Keratinocyte (primary cell): ENCODE results near the gene CMYA5.

Experiments used
- EZH2 ChIP-seq: IDR thresholded peaks from one replicate; pipeline ENCODE4 v1.6.1; 2012; ENCODE audit warnings: inconsistent platforms, mild to moderate bottlenecking, low read length, moderate library complexity
- TF ChIP-seq, protein P1 (sequence below), 3 experiments: IDR thresholded peaks in 1 of 3; conservative IDR thresholded peaks in 1 of 3; optimal IDR thresholded peaks in 1 of 3; 2 replicates in 2 of 3; 3 replicates in 1 of 3; pipeline versions ENCODE3 to v1.5.1; 2011; ENCODE audit warnings: low read length in 3 of 3, mild to moderate bottlenecking in 3 of 3, moderate library complexity in 2 of 3, control low read depth in 1 of 3, inconsistent platforms in 1 of 3; ENCODE audit not compliant: insufficient read depth in 2 of 3; ENCODE audit errors: extremely low read depth in 1 of 3

DNA sequence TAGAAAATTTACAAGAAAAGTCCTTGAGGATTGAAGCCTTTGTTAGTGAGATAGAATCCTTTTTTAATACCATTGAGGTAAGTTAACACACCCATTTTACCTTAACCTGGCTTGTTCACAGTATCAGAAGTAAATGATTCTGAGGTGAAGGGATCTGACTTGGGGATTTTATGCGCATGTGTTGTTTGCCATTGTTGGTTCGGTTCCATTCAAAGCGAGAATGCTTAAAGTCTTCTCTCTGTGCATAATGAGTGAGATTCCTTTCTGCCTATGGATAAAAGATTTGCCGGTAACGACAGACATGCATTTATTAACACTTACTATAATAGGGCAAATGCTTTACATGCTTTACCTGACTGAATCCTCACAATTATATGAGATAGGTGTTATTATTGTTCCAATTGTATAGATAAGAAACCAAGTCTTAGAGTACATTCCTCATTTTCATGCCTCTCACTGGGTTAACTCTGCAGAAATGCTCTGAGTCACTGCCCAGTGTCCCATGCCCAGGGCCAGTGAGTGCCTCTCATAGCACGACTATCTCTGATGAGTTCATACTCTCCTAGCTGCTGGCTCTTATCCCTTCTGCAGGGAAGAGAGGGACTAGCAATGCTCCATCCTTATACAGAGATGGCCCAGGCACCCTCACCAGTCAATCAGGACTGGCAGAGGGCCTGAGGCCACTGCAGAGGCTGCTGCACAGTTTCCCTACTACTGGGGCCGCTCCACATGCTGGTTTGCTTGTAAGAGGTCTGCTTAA lies 54.4 kb downstream of the CMYA5 start:
- TF ChIP-seq, protein P1, sequence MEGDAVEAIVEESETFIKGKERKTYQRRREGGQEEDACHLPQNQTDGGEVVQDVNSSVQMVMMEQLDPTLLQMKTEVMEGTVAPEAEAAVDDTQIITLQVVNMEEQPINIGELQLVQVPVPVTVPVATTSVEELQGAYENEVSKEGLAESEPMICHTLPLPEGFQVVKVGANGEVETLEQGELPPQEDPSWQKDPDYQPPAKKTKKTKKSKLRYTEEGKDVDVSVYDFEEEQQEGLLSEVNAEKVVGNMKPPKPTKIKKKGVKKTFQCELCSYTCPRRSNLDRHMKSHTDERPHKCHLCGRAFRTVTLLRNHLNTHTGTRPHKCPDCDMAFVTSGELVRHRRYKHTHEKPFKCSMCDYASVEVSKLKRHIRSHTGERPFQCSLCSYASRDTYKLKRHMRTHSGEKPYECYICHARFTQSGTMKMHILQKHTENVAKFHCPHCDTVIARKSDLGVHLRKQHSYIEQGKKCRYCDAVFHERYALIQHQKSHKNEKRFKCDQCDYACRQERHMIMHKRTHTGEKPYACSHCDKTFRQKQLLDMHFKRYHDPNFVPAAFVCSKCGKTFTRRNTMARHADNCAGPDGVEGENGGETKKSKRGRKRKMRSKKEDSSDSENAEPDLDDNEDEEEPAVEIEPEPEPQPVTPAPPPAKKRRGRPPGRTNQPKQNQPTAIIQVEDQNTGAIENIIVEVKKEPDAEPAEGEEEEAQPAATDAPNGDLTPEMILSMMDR (optimal IDR thresholded peaks at IDR 0.05 in 1 of 3, IDR thresholded peaks at IDR 0.05 in 1 of 3, conservative IDR thresholded peaks at IDR 0.05 in 1 of 3; ENCODE audit: extremely low read depth in 1 of 3, insufficient read depth in 2 of 3, low read length in 3 of 3) = no peak
- no peak for TF ChIP-seq EZH2
